HG02610 (cell line): Measurements from ENCODE around the gene CHI3L2.

ENCODE experiments used
- ATAC-seq: cut with Tn5 transposase; IDR thresholded peaks from one replicate; pipeline ENCODE4 v1.9.1; 2021; ENCODE audit warnings: mild to moderate bottlenecking, moderate library complexity; ENCODE audit not compliant: unreplicated experiment

Gene CHI3L2, protein sequence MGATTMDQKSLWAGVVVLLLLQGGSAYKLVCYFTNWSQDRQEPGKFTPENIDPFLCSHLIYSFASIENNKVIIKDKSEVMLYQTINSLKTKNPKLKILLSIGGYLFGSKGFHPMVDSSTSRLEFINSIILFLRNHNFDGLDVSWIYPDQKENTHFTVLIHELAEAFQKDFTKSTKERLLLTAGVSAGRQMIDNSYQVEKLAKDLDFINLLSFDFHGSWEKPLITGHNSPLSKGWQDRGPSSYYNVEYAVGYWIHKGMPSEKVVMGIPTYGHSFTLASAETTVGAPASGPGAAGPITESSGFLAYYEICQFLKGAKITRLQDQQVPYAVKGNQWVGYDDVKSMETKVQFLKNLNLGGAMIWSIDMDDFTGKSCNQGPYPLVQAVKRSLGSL

DNA sequence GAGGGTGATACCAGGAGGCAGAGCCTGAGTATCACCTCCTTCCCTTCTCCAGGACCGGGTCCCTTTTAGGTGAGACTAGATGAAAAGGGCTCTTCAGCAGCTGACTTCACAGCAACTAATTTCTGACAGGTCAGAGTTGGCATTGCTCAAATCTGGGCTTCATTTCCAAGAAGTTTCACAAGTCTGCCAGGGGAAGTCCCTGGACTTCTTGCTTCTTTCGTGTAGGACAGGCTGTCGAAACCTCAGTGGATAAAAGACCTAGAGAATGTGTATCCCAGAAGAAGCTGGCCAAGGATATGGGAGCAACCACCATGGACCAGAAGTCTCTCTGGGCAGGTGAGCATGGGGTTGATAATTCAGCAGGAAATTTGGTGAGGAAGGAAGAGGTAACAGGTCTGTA is at the start of gene CHI3L2:
Gene CHI3L2 (plus strand): TSS at position 280 of the 400 bp plus-strand sequence. CDS start 17 bp downstream, at position 297.
- no peak for ATAC-seq

DNA sequence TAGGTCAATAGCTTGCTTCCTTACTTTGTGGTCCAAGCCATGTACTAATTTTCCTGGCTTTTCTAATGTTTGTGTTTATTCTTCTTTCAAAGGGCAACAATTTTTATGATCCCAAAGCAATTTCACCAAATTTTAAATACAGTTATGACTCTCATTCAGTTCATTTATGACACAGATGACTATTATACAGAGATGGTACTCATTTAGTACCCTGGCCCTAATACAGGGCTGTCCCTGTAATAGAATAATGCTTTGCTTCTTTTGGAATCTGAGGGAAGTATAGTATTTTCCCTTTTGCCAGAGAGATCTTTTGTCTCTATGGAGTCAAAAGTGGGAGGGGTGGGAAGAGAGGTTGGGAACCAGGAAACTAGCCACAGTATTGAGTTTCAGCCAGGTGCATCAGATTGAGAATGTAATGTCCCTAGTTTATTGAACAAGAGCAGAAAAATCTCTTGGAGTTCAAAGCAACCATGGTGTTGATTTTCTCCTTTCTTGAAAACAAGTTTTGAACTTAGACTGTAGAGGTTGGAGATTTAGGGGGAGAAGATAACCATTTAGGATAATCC is 47.5 kb upstream of the CHI3L2 start:
- no peak for ATAC-seq

DNA sequence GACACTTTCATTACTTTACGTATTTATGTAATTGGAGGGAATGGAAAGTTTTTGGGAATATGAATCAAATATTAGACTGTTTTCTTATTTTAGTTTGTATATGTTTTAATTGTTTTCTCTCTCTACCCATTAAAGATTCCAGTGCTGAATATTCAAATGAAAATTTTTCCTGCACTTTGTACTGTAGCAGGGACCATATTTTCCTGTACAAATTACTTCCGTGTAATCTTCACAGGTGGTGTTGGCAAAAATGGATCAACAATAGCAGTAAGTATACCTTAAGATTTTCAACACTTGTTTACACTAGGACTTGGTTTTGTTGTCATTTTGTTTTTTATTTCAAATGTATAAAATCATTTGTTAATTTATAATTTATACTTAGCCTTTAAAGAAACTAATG is 45.5 kb upstream of the CHI3L2 start:
- ATAC-seq = no peak

DNA sequence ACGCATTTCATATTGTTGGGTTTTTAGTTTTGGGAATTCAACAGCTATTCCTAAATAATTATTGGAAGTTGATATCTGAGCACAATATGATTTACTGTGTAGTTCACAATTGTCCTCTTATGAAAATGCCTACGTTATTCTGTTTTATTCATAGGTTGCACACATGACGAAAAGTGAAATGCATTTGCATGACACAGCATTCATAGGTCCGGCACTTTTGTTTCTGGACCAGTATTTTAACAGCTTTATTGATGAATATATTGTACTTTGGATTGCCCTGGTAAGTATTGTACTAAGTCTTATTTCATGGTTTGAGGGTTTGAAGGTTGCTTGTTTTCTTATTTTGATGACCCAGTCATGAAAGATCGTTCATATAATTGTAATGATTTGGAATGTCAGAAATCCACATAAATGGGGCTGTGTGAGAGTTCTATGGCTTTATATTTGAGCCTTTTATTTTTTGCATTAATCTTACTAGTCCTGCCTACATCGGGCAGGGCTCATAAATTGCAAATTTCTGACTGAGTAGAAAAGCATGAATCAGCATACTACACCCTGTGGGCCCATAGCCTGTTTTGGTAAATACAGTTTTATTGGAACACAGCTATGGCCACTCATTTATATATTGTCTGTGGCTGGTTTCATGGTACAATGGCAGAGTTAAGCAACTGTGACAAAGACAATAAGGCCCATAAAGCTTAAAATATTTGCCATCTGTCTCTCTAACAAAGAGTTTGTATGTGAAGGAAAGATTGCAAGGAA is 44.0 kb upstream of the CHI3L2 start:
- ATAC-seq = no peak

DNA sequence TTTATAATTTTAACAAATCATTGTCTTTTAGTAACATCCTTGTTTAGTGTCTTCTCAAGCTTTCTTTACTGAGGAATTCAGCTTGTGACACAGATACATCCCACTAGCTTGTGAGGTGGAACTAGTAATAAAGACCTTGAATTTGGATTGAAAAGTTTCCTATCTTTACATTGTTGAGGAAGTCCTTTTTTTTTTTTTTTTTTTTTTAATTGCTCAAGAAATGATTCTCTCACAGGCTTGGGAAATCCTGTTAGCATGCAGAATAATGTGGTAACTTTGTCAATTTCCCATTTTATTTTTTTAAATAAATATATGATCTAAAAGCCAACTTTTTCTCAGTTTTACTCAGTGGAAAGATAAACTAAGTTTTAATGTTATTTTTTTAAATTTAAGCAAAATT is 42.9 kb upstream of the CHI3L2 start:
- no peak for ATAC-seq

DNA sequence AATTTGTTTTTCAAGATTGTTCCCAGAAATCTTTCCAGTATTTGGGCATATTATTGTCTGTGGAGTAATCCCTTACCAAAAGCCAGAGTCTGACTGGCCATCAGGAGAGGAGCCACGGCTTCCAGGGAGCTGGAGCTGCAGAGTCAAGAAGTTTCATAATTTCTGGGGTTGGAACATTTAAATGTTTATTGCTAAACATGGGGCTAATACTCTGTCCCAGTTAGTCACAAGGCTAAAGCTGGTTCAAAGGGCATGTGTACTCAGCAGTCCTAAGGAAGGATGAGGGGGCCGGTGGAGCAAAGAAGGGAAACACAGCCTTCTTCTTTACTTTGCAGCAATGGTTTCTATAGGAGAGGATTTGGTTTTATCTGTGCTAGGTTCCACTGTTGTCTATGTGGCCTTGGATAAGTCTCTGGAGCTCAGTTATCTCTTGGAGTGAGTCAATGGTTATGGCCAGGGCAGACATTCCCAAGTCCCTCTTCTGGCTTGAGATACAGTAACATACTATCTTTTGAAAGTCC is 36.5 kb upstream of the CHI3L2 start:
- no peak for ATAC-seq

DNA sequence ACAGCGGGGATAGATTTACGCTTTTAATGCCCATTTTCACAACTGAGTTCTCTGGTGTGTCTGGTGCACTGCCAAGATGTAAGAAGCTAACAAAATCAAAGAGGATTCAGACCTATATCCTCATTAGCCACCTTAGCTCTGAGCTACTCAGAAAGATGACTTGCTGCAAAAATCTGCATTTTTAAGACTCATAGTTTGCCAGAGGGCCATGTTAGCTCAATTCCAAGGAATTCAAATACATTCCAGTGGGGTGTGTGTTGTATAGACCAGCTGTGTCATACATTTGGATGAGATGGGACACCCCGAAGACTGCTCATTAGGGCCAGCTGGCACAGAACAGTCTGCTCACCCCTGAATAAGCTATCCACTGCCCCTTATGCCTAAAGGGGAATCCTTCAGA is 36.0 kb upstream of the CHI3L2 start:
- ATAC-seq = no peak

DNA sequence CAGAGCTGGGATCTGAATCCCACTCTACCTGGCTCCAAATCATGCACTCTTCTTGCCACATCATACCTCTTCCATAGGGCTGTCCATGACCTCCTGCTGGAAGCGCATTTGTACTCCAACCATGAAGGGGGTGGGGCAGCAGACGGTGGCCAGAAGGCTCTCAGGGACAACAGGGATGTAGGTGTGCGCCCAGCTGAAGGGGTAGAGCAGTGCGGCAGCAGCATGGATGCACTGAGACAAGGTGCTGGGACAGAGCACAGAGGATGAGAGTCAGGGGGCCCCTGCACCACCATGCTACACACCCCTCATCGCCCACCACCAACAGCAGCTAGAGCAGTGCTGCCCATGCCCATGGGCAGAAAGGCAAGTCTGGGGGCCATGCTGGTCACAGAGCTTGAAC is 35.4 kb upstream of the CHI3L2 start:
- no peak for ATAC-seq

DNA sequence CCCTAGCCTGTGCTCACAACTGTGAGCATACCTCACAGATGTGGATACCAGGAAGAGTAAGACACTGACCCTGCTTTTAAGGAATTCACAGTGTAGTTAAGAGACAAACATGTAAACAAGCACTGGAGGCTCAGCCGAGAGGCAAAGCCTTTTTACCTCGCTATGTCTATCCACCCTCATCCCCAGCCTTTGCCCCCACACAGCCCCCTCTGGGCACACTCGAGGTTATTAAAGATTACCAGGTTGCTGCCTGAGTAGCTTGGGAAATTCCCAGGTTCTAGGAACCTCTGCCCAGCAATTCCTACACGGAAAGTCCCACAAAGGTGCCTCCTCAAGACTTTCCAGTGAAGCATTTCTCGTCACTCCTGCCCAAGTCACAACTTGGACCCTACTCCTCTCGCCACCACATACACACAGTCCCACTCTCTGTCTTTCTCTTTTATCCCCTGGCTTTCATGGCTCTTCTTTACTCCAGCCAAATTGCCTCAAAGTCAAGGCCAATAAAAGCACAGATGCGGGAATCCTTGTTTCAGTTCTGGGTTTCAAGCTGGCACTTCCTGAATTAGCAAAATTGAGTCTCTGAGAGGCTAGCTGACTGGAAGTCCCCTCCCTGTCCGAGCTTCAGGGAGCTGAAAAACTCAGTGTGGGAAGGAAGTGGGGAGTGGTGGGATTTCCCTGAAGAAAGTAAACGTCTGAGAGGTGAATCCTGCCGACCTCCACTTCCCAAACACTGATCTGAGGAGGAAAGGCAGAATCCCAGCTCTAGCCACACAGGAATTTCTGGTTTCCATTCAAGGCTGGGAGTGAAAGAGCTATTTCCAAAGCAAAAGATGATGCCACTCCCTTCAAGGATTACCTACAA is 34.6 kb upstream of the CHI3L2 start:
- ATAC-seq = peak; percentile 61

DNA sequence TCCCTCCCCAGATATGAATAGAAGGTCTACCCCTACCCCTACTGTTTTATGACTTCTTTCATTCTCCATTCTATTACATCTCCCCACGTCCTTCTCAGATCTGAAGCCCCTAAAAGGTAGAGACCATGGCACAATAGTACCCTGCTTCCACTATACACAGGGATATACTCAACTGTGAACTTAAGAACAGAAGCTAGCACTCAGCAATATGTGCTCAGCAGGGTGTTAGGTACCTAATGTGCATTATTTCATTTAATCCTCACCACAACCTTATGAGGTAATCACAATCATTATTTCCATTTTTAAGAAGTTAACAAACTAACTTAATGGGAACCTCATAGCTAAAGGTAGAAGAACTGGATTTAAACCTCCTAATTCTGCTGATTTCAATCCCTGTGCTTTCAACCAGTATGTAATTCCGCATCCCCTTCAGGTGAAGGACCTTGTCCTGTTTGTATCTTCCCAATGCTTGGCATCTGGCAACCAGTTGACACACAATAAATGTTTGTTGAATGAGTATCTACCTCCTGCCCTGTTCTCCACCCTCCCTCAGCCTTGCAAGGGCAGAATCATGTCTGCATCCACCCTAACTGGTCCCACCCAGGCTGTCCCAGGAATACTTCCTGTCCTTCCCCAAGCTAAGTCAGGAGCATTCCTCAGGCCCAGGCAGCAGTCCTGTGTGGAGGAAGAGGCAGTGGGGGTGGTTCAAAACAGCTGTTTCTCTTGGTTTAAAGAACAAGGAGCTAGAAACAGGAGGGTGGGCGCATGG is 33.6 kb upstream of the CHI3L2 start:
- no peak for ATAC-seq

DNA sequence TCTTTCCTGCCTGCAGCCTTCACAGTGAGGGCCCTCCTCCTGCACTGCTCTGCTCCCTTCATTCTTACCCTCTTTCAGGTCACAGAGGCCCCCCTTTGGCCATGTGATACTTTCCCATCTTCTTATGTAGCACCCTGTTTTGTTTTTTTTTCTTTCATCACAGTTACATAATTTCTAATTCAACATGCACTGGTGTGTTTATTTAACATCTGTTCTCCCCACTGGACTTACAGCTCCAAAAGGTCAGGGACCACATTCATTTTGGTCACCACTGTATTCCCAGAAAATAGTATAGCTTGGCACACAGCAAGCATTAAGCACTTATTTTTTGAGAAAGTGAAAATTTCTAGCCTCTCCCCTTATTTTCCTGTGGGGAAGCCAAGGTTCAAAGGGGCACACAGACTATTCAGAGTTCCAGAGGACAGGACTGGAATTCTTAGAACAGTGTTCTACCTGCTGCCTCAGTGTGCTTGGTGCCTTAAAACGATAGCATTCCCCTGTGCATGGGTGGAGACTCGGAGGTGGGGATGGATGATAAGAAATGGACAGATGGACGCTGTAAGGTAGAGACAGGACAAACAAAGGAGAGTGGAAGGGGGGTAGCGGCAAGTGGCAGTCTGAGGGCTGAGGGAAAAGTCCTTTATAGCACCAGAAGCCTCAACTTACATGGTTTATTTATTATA is 32.4 kb upstream of the CHI3L2 start:
- no peak for ATAC-seq

DNA sequence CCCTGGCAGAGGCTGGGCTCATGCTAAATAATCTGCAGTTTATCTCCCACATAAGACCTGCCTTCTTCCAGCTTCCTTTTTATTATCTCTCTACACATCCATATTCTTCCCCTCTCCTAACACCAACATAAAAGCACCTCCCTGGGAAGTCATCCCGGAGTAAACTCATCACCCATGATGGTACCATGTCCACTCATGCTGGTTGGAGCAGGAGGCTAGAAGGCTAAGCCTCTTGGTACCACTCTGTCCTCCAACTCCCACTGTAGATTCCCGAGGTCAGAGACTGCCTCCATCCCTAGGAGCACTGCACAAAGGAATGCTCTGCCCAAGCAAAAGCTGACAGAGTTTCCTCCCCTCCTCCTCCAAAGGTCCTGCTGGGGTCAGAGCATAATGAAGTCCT is 31.3 kb upstream of the CHI3L2 start:
- no peak for ATAC-seq

DNA sequence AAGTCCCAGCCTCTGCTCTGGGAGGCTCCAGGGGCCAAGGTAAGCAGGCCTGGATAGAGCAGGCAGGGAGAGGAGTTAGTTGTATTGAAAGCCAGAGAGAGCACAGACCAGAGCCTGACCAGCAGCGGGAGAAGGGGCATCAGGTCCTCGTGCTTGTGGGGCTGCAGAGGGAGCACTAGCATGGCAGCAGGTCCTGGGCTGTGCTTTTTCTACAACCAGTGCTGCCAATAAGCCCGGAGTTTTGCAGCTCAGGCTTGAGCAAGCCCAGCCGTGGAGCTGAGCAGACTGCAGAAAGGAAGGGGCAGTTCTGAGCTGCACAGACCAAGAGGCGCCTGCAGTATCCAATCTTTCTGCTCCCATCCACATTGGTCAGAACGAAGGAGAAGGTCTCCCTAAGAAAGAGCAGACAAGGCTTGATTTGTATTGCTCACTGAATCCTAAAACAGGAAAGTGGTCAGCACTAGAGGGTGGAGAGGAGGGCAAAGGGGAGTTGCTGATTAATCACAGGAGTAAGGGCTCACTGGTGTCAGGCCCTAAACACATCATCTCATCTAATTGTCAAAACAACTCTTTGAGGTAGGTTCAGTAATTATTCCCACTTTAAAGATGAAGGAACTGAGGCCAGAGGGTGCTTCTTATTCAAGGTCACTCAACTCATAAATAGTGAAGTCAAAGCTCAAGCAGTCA is 29.8 kb upstream of the CHI3L2 start:
- ATAC-seq = no peak

DNA sequence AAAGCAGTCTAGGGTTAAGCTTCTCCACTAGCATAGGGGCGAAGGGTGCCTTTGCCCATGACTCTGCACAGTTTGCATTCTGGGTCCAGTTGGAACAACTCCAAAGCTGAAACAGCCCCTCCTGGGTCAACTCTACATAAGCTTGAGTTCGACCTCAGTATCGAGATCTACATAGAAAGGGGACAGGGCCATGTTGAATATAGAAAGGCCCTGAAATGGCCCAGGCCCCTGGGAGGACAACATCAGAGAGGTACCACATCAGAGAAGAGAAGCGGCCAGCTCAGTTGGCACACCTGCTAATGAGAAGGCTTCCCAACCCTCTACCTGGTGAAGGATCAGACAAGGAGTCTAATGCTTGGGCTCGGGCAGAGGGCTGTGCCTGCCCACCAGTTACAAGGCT is 28.7 kb upstream of the CHI3L2 start:
- no peak for ATAC-seq

DNA sequence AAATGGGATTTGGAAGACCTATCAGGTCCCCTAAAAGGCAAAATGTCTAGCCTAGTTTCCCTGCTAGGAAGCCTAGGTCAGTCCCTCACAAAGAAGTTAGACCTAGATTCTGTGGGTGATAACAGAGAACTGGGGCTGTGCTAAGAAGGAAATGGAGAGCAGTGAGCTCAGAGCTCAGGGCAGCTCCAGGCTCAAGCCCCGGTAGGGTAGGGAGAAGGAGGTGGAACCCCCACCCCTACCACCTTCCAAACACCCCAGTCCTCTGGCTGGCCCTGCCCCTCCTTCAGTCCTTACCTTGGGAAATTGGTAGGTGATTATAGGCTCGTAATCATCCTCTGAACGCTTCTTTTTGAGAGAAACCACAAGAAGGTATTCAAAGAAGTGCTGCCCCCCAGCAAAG is 28.2 kb upstream of the CHI3L2 start:
- no peak for ATAC-seq

DNA sequence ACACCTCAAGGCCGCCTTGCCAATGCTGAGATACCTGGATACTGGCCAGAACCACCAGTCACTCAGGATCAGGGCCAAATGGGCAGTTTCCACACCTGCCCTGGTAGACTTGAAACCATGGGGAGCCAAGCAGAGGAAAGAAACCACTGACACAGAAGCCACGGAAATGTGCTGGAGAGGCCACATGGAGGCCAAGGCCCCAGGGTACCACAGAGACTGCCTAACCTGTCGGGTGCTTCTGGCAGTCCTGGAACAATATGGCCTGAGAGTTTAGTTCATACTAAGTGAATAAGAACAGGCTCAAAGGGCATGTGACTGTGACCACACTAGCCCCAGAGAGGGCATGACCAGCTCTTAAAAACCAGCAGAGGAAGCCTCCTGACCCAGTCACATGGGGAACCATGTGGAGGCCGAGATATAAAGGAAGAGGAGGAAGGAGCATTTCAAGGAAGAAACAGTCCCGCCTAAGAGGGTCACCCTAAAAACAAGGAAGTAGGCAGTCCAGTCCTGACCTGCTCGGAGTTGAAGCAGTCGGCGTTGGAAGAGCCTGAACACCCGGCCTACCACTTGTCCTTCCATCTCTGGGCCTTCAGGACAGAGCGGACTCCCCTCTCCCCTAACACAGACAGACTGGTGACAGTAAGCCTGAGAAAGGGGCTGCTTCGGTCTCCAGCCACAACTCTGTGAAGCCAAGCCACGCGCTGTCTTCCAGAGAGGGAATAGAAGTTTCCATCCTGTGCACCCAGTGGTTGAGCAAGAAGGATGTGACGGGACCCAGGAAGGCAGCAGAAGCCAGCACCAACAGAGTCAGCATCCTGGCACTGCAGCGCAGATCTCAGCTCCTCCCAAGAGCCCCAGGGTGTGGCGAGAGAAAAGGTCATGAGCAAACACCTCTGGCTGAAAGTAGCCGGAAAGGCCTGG is 27.4 kb upstream of the CHI3L2 start, which contains the start of gene DENND2D:
Gene DENND2D (minus strand): TSS at position 766 of the 921 bp plus-strand sequence. CDS start 187 bp downstream, at position 579.
- no peak for ATAC-seq

DNA sequence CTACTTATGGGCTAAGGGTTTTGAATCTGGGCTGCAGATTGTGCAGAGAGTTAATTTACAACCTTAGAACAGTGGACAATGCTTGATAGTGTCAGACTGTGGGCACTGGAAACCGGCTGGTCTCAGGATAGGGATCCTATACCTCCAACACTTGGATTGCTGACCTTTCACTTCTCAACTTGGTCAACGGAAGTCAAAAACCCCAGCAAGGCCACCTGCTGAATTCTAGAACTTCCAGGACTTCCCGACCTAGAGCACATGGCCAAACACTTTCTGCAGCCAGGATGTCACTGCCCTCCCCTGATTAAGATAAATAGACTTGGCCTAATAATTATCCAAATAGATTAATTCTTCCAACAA is 26.7 kb upstream of the CHI3L2 start:
- no peak for ATAC-seq
